GM12874 (cell line): ENCODE data around the gene SH3BGR.

Experiments used
- TF ChIP-seq, protein P1 (sequence below): IDR thresholded peaks from 2 replicates; pipeline ENCODE4 v1.5.1; 2011; ENCODE audit warnings: low read depth, mild to moderate bottlenecking, control low read depth, low read length, moderate library complexity; ENCODE audit not compliant: insufficient read depth

SH3BGR gene

DNA sequence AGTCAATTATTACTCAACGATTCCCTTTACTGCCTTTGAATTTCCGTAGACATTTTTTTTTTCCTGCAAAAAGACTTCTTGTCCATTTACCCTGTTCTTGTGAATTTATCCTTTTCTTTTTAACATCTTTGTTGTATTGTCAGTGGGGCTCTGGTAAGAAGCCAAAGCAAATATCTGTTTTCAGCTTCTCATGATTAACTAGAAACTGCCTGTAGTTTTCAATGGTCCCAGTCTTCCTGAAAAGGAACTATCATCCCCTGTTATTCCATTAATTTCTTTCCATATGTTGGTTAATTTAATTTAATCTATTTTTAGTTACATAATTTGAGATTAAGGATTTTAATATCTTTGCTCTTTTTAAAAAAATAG is 28.0 kb downstream of the SH3BGR start:
- TF ChIP-seq, protein P1, sequence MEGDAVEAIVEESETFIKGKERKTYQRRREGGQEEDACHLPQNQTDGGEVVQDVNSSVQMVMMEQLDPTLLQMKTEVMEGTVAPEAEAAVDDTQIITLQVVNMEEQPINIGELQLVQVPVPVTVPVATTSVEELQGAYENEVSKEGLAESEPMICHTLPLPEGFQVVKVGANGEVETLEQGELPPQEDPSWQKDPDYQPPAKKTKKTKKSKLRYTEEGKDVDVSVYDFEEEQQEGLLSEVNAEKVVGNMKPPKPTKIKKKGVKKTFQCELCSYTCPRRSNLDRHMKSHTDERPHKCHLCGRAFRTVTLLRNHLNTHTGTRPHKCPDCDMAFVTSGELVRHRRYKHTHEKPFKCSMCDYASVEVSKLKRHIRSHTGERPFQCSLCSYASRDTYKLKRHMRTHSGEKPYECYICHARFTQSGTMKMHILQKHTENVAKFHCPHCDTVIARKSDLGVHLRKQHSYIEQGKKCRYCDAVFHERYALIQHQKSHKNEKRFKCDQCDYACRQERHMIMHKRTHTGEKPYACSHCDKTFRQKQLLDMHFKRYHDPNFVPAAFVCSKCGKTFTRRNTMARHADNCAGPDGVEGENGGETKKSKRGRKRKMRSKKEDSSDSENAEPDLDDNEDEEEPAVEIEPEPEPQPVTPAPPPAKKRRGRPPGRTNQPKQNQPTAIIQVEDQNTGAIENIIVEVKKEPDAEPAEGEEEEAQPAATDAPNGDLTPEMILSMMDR, result no peak

DNA sequence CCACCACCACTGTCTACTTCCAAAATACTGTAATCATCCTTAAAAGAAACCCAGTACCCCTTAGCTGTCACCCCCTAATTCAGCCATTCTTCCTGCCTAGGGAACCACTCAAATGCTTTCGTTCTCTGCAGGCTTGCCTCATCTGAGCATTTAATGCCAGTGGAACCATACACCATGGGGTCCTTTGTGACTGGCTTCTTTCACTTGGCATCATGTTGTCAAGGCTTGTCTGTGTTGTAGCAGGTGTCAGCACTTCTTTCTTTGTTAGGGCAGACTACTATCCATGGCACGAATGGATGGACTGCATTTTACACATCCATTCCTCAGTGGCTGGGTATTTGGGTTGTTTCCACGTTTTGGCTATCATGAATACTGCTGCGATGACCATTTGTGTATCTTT is 28.5 kb downstream of the SH3BGR start:
- TF ChIP-seq, protein P1, result no peak

DNA sequence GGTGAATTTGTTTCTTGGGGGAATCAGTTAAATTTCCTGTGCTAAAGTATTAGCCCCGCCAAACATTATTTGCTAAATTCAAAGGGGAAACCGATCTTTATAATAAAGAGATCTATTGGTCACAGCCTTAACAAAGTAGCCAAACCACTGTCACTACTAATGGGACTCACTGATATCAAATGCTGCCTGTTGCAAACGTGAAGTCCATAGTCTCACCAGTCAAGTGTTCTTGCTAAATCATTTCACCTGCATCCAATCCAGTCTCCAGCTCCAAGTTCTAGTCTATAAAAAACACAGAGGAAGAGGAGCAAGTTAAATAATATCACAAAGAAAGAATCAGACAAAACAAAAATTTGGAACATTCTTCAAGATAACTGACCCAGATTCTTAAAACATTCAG is 30.1 kb downstream of the SH3BGR start:
- TF ChIP-seq, protein P1, result no peak

DNA sequence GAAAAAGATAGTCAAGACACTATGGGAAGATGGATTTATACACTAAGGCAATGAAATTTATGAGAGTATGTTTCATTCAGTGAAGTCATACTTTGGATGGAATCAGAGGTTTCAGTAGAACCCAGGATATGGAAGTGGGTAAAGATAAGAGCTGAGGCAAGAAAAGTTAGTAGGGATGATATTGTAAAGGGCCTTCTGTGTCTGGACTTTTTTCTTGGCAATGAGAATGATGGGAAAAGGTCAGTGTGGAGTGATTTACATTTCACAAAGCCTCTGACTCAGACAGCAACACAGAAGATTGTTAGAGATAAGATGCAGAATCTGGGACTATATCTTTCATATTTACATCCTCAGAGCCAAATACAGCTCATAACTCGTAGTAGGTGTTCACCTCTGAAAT is 32.1 kb downstream of the SH3BGR start:
- TF ChIP-seq, protein P1, result no peak

DNA sequence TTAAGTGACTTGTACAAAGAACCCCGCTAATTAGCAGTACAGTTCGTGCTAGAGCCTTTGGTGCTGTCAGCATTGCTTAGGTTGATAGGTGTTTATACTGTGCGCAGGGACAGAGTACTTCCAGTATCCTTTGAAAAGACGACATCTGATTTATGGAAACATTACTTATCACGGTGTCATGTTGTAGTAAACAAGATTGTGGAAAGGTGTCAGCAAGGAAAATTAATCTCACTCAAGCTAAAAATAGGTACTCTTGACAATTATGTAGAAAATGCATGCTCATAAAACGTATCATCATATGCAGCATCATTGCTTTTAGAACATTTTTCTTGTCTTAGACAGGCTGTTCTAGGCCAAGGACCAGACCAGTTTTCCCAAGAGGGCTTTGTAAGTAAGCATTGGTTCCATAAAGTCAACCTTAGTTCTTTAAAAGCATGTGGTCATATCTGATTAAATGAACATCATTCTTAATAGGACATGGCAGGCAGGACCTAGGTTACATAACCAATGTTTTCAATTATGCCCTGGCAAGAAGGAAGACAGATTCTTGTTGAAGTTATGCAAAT is 33.0 kb downstream of the SH3BGR start:
- TF ChIP-seq, protein P1, result no peak

DNA sequence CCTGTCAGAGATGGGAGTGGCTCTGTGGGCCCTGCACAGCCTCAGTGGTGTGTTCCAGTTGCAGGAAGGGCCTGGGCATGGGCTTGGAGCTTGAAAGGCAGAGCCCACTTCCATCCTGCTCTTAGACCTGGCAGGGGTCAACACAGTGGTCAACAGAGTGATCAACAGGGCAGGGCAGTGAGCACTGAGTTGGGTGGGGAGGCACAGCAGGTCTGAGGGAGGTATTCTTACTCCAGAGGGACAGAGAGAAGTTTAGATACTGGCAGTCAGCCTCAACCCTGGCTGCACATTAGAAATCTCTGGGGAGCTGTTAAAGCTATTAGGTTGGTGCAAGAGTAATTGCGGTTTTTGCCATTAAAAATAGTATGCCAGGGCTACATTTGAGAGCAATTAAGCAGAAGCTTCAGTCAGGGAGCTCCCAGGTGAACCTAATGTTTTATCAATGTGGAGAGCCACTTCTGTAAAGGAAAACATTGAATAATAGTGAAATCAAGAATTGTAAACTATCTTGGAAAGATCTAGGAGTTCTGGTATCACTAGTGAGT is 37.7 kb downstream of the SH3BGR start:
- TF ChIP-seq, protein P1, result no peak

DNA sequence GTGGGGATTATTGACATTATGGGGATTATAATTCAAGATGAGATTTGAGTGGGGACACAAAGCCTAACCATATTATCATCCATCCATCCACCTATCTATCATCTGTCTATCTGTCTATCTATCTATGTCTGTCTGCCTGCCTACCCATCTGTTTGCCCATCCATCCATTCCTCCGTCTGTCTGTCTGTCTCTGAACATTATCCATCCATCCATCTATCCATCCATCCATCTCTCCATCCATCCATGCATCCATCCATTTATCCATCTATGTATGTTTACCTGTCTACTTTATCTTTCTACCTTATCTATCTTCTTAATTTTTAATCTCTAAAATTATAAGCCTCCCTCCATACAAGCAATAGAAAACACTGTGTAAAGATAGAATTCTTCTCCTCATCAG is 47.4 kb downstream of the SH3BGR start:
- TF ChIP-seq, protein P1, result no peak
